GM18909 (cell line): ENCODE results near the gene OR52K2.
A peak's percentile ranks its signal among the peaks of the same experiment; 100 is the strongest.
"Not testable (repeated sequence)": the region's sequence is repeated elsewhere in the genome, so short reads cannot be mapped to it uniquely, and the experiment has no call there.

Experiments
- ATAC-seq: cut with Tn5 transposase; IDR thresholded peaks from one replicate; pipeline ENCODE4 v1.9.1; 2021; ENCODE audit warnings: mild to moderate bottlenecking; ENCODE audit not compliant: unreplicated experiment, poor library complexity

OR52K2 gene

DNA sequence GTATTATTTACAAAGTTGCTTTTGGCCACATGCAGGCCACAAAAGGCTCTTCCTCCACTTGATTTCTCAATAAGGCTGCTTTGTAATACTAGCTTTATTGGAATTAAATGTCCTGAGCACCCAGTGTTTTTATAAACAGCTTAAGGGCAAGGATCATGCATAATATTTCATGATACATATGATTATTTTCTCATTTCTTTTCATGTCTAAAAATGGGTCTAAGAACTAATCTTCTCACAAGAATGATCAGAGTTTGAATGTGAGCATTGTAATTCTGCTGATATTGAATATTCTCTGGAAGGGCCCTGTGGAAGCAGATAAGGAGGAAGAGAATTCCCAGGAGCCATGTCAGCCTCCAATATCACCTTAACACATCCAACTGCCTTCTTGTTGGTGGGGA, at the start of gene OR52K2:
TSS of gene OR52K2 (plus strand) at position 301 of the 400 bp plus-strand sequence. CDS start at position 346, 45 bp downstream.
- no peak for ATAC-seq

GRCh38 chr11:4406206-4406605, 42.9 kb upstream of the OR52K2 start:
- not testable (repeated sequence) for ATAC-seq

DNA sequence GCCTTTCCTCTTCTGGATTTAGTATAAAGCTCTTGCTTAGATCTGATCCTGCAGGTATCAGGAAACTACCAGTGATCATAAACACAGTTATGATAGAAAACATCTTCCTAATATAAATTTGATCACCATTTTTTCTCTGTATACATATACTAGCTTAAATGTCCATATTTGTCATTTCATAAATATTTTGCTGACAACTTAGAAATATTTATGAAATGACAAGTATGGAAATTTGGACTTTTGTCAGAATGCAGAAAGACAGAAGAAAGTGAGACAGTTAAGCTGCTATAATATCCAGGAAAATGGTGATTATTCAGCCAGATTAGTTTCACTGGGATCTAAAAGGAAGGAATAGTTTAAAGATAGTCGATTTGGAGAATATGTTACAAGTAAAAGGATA, 32.8 kb upstream of the OR52K2 start:
- ATAC-seq = no peak

DNA sequence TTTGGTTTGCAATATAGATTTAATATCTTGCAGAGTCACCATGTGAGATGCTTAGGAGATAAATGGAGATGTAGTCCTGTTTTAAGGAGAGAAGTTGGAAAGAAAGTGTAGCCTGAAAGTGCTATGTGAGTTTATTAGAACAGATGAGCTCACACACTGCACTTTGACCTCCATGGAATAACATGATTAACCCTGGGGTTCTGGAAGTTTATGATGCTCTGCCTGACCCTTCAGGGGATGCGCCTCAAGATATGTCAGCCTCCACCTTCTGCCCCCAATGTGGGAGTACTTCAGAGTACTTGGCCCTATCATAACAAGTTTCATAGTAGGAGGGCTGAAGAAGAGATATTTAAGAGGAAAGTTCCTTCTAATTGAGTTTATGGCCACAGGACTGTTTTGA, 32.3 kb upstream of the OR52K2 start:
- no peak for ATAC-seq

GRCh38 chr11:4418403-4418802, 30.7 kb upstream of the OR52K2 start:
- no peak for ATAC-seq

GRCh38 chr11:4430051-4430450, 19.0 kb upstream of the OR52K2 start:
- ATAC-seq = no peak

- no peak for ATAC-seq
Observed at GRCh38 chr11:4433856-4434255, 15.2 kb upstream of the OR52K2 start.

DNA sequence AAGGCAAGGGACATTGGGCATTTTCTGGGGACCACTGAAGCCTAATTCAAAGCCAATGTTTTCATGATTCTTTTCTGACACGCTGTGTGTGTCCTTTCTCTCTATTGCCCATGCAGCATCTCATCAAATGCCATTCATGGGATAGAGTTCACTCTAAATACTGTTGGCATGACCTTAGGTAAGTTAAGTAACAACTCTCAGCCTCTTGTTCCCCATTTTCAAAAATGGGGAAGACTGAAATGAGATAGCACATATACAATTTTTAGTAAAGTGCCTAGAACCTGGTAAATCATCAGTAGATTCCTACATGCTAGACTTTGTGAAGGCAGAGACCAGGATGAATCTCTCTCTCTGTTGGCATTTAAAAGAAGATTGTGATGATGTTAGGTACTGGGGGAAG, 12.7 kb upstream of the OR52K2 start:
- no peak for ATAC-seq

GRCh38 chr11:4441515-4441914, 7.6 kb upstream of the OR52K2 start:
- ATAC-seq = no peak

DNA sequence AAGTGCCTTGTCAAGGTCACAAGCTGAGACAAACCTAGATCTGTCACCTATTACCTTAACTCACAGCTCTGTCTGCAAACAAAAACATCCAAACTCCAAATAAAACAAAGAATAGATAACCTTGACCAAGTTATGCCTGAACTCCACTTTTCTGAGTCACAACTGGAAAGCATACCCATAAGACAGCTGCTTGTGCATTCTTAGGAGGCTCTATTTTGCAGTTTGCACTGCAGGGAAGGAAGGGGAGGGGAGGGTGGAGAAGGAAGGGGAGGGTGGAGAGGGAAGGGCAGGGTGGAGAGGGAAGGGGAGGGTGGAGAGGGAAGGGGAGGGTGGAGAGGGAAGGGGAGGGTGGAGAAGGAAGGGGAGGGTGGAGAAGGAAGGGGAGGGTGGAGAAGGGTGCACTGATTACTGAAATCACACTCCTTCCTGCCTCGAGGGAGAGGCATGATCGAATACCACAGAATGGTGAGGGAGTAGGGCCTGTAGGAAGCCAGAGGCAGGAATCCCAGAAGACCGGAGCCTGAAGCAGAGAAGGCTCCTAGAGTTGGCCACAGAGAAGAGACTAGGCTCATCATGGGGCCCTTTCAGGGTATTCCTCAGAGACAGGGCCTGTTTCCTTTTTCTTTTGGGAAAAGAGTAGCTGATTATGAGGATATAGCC, 5.7 kb upstream of the OR52K2 start:
- ATAC-seq = no peak

- no peak for ATAC-seq
Observed at GRCh38 chr11:4453118-4453517, 4.0 kb downstream of the OR52K2 start.

DNA sequence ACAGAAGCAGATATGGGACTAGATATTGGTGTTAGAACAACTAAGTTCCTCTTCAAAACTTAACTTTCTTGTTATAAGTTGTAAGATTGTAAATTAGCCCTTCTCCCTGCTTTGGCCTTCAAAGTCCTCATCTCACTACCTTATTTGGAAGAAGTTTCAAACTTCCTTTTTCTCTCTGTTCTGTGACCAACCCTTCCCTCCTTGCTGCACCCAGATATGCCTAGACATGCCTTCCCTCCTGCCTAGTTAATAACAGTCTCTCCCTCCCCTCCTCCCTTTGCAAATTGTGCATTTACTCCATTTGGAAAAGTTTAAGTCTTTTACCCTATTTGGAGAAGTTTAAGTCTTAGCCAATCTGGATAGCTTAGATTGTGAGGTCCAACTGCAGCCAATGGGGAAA, 4.9 kb downstream of the OR52K2 start:
- no peak for ATAC-seq

GRCh38 chr11:4455419-4455818, 6.3 kb downstream of the OR52K2 start:
- ATAC-seq = no peak

- ATAC-seq = peak; percentile 96
Observed at GRCh38 chr11:4459500-4459899, 10.4 kb downstream of the OR52K2 start.

GRCh38 chr11:4460151-4460550, 11.1 kb downstream of the OR52K2 start:
- no peak for ATAC-seq

DNA sequence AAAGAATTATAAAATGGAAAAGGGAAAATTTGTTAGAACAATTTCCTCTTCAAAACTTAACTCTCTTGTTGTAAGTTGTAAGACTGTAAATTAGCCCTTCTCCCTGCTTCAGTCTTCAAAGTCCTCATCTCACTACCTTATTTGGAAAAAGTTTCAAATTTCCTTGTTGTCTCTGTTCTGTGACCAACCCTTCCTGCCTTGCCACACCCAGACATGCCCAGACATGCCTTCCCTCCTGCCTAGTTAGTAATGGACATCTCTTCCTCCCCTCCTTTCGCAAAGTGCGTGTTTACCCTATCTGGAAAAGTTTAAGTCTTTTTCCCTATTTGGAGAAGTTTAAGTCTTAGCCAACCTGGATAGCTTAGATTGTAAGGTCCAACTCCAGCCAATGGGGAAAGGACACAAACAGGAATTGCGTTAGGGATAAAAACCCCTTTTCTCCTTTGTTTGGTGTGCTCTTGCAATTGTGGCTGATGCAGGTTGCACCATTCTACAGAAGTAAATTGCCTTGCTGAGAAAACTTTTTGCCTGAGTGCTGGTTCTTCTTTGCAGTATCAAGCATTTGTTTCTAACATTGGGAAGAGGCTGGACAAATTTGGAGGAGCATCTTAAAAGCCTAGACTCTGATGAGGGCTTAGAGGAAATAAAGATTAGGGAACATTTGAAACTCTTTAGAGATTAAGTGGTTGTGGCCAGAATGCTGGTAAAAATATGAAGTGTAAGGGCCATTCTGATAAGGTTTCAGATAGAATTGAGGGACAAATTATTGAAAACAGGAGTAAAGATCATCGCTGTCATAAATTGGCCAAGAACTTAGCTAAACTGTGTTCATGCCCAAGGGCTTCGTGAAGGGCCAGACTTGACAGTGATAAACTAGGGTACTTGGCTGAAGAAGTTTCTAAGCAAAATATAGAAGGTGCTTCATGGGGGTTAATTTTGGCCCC, 15.4 kb downstream of the OR52K2 start:
- ATAC-seq = no peak

DNA sequence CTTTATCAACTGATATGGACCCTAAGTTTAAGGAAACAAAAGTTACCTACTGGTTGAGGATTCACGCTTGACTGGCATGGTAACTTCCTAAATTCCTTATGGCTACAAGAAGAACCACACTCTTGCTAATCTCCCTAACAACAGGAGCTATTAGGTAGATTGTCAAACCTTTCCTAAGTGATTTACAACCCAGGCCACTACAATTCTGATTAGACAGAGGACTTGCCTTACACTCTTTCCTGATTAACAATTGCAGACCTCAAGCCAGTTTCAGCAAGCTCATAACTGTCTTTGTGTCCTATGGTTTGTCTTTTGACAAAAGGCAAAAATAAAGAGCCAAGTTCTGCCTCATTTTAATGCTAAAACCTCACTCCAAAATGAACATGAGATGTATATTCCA, 16.3 kb downstream of the OR52K2 start:
- no peak for ATAC-seq

- no peak for ATAC-seq
Observed at GRCh38 chr11:4466131-4466870, 17.2 kb downstream of the OR52K2 start.

DNA sequence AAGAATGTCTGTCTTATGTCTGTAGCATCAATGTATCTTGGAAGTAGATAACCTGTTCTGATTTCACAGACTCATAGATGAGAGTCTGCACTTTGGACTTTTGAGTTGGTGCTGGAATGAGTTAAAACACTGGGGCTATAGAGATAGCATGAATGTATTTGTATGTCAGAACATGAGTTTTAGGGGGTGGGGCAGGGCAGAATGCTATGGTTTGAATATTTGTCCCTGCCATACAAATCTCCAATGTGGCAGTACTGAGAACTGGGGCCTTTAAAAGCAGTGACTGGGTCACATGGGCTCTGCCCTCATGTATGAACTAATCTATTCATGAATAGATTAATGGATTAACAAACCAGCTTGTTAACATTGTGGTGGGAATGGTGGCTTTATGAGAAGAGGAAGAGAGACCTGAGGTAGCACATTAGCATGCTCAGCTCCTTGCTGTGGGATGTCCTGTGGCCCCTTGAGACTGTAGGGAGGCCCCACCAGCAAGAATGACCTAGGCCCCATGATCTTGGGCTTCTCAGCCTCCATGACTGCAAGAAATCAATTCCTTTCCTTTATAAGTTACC, 17.9 kb downstream of the OR52K2 start:
- ATAC-seq = peak; percentile 60

DNA sequence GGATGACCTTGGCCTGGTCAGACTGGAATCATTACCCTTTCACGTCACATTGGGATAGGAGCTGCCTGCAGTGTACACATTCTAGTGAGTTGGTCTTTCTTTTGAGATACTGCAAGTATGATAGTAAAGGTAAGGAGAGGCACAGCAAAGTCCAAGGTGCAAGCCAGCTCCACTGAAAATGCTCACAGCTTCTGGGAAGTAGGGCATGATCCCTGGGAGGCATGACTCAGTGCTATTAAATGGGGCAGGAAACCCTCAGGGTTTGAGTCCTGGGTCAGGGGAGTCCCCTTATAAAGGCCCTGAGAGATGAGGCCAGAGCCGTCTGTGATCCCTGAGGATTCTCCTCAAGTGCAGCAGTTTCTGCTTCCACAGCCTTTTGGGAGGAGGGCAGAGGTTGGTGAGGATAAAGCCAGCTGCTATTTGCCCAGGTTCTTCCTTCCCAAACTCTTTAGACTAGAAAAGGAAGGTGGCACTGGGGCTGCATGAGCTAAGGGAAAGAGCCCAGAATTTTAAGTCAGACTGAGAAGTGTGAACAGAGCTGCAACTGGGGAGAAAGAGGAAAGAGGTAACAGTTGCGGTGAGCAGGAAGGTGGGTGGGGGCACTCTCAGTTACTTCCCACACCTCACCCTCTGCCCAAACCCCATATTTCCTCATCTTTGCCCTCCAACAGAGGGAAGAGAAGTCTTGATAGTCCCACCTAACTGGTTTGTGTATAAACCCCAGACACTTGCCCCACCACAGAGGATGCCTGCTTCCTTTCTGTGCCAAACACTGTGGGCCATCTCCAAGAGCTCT, 18.9 kb downstream of the OR52K2 start:
- ATAC-seq = no peak
